Stimulated activated CD4-positive, alpha-beta T cell treated with anti-CD3 and anti-CD28 coated beads, Interleukin-4, amount 100 ng/mL, for 4 hours (primary cell): ENCODE measurements around the gene EIF2D.
"Not testable (repeated sequence)": the region's sequence is repeated elsewhere in the genome, so short reads cannot be mapped to it uniquely, and the experiment has no call there.

ENCODE experiments used
- DNase-seq, 2 experiments: peaks; one replicate each; pipeline ENCODE4 v3.0.0-alpha.2; 2020

The EIF2D gene, protein sequence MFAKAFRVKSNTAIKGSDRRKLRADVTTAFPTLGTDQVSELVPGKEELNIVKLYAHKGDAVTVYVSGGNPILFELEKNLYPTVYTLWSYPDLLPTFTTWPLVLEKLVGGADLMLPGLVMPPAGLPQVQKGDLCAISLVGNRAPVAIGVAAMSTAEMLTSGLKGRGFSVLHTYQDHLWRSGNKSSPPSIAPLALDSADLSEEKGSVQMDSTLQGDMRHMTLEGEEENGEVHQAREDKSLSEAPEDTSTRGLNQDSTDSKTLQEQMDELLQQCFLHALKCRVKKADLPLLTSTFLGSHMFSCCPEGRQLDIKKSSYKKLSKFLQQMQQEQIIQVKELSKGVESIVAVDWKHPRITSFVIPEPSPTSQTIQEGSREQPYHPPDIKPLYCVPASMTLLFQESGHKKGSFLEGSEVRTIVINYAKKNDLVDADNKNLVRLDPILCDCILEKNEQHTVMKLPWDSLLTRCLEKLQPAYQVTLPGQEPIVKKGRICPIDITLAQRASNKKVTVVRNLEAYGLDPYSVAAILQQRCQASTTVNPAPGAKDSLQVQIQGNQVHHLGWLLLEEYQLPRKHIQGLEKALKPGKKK

DNA sequence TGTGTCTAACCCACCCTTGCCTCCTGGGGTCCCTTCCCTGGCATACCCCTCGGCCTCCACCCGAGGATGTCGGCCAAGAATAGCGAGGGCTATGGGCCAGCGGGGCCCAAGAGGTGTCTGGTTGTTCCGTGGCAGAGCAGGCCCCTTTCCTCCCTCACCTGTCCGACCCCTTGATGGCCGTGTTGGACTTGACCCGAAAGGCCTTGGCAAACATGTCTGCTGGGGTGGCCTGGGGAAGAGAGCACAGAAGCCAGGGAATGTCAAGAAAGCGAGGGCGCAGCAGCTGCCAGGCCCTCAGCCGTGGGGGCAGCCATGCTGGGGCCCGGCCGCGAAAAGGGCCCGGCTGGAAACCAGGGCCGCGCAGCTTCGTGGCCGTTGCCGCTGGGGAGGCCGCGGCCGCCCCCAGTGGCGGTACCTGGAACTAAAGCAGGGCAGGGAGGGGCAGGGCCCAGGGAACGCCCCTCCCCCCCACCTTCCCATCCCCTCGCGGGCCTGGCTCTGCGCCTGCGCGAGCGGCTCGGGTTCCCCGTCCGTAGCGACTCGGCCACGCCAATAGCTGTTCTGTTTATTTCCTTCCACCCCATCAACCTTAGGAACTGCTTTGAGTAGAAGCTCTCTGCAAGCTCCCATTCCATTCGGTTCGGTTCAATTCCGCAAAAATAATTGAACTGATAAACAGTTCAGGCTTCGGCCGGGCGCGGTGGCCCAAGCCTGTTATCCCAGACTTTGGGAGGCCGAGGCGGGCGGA is at the start of gene EIF2D:
EIF2D (minus strand) TSS at position 337 of the 748 bp plus-strand sequence; CDS start at position 214, 123 bp downstream.
- peak; percentile 91 to 96 for DNase-seq

DNA sequence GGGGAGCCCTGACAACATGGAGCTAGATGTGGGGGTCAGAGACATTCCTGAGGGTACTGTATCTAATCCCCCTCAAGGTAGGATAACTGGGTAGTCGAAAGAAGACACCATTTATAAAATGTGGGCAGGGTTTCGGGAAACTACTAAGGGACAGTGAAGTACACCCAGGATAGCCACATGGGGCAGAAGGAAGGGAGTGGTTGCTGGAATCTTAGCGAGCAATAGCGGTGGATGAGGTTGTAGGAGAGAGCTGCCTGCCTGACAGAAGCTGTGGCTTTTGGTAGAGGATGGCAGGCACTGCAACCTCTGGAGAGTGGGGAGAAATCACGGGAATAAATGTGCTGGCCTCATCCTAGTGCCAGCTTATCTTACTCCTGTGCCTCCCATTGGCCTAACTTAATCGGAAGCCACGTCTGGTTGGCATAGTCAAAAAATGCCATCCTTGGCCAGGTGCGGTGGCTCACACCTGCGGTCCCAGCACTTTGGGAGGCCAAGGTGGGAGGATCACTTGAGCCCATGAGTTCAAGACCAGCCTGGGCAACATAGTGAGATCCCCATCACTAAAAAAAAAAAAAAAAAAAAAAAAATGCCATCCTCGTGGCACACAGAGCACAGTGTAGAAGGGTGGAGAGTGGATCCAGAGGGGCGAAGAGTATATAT is 49.0 kb upstream of the EIF2D start:
- no peak for DNase-seq

DNA sequence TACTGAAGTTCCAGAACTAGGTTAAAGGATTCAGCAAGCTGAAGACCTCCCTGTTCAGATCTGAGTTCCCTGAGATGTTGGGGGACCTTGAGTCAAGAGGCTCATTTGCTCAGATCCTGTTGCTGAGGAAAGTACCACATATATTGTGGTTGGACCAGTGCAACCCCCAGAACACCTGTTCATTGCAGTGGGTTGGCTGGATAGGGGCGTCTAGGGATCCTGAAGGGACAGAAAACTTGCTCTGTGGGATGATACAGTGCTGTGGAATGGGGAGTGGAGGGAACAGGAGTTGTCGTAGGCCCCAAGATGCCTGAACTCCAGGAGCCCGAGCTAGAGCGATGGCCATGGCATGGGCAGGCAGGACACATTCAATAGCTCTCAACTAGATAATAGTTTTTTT is 47.9 kb upstream of the EIF2D start:
- DNase-seq: no peak

DNA sequence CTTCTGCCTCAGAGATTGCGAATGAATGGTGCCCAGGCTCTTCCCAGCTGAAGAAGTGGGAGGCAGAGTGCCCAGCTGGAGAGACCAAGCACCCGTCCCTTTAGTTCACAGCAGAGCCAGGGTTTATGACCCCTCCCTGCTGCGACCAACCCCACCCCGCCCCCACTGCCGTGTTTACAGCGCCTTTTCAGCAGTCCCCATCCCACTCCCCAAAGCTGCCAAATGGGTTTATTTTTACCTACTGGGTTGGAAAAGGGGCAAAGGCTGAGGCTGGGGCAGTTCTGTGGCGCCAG is 46.7 kb upstream of the EIF2D start:
- no peak for DNase-seq

DNA sequence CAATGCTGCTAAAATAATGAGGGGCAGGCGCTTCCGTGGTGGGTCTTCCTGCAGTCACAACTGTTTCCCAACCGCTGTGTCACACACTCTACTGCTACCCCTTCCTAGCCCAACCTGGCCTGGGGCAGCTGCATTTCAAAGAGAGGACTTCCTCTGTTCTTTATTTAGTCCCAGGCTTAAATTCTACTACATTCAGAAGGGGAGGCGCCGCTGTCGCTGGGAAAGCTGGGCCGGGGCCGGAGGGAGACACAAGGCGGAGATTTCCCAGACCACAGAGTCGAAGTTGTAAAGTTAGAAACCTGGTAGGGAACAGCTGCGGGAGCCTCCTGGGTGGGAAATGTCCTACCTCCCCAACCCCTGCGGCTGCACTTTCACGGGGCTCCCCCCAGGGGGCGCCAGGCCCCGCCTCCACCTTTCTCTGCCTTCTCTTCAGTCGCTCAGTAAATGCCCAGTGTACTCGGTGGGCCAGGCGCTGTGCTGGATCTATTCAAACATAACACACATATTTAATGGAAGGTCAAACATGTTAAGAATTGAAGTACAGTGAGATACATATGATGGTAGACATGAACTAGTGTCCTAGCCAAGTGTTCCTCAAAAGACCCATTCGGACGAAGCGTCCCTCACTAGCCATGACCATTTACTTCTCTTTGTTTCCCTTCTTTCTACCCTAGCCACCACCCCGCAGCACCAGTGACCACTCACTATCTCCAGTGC is 46.2 kb upstream of the EIF2D start:
- peak; percentile 29 to 40 for DNase-seq

DNA sequence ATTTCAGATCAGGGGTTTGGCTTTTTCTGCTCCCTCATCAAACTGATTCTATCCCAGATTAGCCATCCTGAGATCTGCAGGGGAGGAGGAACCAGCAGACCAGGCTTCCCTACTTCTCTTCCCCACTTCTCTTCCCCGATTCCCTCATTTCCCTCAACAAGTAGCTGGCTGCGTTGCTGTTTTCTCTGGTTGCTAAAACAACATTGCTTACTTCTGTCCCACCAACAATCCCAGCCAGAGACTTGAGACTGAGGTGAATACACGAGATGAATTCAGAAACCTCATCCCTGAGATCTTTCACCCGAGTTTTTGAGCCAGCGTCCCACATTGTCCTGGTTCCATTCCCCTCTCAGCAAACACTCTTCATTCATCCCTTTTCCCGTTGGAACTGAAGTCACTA is 45.5 kb upstream of the EIF2D start:
- no peak for DNase-seq

DNA sequence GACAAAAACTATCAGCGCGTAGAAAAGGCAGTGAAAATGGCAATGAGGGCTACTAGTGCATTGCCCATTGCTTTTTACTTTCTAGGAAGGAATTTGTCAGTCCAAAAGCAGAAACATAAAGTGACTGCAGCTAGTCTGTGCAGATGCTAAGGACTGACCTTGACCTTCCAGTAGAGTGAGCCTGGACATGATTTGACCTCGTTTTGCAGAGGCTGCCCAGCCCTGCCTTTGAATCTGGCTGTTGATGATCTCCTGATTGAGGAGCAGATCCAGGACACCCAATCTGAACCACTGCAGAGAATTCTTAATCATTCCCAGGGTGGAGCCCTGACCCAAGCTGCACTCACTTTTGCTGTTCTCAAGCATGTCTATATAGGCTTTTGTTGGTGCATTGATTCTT is 44.7 kb upstream of the EIF2D start:
- DNase-seq: no peak

DNA sequence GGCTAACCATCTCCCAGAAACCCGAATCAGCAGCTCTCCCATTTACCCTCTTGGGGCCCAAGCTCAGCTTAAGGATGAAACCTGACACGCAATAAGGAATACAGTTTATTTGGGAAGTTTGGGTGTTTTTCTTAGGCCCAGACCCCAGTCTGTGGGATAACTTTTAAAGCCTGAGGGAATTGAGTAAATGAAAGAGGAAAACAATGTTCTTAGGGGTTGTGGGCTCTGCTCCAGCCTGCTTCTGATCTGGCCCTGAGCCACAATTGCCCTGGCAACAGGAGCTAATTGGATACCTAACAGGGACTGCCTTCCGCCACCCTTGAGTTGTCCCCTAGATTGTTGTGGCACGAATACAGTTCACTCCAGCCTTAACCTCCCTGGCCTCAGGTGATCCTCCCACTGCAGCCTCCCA is 43.2 kb upstream of the EIF2D start:
- DNase-seq: no peak

DNA sequence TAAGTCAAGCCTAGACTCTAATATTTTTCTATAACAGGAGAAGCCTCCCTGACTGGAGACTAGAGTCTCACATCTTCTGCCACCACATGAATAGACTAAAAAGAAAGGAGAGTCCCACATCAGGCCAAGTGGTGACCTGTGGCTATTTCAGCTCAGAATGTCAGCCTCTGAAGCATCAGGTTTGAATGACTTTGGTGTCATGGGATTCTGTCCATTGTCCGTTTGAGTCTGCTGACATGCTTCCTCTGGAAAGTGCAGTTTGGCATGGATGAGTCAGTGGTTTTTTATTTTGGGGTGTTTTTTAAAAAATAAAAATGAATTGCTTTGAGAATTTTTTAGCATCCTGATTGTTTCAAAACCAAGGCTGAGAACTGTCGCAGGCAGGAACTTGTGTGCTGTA is 42.6 kb upstream of the EIF2D start:
- DNase-seq: no peak

DNA sequence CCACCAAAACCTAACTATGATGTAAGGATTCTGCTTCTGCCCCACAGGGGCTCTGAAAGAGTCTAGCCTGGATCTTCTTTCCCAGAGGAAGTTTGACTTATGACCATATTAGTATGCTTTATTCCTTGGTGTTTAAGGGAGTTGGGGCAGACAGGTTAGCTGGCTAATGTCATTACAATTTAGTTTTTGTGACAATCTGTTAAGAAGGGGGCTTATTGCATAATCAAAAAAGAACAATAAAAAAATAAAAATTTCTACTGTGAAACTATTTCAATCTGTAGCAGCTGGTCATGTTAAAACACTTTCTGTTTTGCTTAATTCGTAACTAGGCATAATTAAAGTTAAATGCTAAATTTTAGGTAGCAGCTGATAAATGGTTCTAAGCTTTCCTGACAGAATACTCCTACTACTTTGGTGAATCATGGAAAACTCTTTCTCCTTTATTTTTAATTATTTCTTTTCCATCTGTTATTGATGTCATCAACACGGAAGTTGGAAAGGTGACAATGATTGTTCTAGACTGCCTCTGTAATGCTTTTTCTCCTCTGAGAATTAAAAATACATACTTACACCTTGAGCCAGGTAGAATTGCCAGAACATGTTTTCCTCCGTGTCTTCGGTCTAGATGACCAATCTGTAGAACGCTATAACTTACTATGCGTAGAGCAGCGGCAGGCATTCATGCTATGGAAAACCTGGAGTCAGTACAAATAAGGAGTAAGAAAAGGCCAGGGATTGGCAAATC is 41.6 kb upstream of the EIF2D start:
- no peak for DNase-seq

DNA sequence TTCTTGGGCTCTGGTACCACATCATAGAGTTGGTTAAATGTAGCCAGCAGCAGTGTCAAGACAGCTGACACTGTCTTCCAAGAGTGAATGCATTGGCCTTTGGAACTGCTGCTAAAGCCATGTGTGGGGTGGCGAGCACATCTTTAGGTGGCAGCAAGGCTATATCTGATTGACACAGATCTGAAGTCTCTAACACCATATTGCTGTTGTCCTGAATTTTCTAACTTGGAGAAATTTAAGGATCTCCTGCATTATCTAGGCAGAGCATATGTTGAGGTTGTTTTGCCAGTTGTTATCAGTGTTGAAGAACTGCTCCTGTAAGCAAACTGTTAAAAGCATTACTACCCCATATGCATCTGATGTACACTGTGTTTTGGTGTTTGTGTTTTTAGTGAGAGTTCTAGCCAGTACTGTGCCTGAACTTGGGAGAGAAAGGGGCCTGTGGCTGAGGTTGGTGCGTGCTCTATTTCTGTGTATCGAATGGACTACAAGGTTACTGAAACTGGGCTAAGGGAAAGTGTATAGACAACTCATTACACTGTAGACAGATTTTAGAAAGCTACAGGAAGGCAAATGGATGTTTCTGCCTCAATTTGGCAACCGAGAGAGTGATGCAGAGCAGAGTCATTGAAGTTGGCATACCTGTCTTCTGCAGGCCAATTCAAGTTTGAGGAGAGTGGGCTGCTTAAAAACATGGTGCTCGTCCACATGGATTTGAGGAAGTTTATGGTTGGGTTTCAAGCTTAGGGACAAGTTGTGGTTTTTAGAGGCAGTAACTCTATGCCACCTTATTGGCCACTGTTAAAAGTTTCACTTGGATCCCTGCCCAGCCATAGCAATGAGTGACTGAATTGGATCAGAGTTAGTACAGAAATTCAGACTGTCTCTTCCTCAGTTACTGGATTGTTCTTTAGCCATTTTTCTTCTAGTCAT is 40.0 kb upstream of the EIF2D start:
- no peak for DNase-seq

DNA sequence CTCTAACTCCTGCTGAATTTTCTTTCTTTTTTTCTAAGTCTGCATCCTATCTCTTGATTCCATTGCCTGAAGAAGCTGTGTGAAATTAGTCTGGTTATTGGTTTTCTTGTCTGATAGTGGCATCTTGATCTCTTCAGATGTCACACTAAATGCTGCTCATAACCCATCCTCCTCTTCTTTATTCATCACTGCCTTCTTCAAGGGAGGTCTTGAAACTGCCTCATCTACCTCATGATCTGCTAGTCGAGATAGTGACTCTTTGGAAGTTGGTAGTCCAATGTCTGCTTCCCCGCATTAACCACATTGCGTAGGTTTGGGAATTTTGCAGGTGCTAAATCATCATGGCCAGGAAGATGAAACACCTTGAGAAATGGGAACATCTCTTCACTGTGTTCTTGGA is 38.7 kb upstream of the EIF2D start:
- DNase-seq: no peak

DNA sequence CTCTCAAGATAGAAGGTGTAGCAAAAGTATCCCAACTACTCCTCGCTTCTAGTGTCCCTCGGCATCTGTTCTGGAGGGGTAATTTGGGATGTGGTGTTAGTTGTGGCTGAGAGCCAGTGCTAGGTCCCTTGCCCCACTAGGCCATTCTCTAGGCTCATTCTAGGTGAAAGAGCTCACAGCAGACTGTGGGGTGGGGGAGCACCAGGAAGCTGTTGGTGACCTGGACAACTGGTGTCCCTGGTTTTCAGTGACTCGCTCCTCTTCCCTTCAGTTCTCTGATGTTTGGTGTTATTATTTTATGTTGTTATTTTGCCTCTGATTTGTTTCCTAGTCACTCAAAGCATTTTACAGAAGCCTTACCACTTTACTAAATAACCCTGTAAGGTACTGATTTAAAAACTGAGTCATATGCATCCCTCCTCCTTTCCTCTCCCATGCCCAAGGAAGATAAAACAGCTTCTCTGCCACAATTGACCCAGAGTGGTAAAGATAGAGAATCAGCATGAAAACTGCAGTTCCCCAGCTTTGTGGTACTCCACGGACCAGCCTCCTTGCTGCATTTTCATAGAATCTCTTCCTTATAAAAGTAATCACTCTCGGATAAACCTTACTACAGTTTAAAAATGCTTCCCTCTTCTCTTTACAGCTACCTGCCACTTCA is 37.1 kb upstream of the EIF2D start:
- no peak for DNase-seq

DNA sequence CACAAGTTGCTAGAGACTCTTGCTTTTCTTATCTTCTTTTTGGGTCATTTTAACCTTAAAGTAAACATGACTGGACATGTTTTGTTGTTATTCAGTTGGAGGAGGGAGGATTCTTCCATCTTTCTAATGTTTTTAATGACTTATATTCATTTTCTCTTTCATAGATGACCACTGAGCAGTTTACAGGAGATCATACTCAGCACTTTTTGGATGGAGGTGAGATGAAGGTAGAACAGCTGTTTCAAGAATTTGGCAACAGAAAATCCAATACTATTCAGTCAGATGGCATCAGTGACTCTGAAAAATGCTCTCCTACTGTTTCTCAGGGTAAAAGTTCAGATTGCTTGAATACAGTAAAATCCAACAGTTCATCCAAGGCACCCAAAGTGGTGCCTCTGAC is 35.0 kb upstream of the EIF2D start:
- DNase-seq: no peak

DNA sequence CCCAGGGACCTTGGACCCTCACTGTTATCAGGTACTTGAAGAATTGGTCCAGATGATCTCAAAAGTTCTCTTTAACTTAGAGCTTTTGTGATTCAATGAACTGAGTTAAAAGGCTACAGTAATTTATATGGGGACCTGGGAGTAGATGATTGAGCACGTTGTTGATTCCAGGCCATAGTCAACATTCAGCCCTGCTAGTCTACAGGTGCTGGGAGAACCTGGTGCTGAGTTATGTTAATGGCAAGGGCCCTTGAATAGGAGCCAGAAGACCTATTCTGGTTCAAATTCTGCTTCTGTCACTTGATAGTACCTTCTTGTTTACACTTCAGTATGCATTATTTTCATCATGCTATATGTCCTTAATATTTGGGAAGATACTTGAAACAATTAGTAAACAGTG is 34.2 kb upstream of the EIF2D start:
- no peak for DNase-seq

DNA sequence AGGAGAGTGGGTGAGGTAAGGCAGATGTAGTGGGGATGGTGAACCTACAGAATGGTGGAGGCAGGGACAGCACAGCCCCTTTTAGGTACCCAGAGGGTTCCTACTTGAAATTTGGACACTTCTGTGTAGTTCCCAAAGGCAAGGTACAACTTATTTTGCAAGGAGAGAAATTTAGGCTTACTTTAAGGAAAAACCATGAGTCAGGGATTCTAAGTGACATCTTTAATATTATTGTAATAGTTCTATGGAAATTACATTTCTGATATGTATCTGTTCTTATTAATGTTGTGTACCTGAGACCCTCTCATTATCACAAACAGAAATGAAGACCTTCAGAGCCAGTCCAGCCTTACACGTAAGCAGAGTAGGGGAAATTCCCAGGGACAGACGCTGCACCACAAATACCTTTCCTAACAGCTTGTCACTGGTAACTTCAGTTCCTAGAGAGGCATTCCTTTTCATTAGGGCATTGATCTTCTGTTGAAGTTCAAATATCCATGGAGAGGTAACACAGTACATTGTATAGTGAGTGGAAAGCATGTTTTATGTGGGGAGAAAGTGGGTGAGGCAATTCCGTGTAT is 30.9 kb upstream of the EIF2D start:
- no peak for DNase-seq

DNA sequence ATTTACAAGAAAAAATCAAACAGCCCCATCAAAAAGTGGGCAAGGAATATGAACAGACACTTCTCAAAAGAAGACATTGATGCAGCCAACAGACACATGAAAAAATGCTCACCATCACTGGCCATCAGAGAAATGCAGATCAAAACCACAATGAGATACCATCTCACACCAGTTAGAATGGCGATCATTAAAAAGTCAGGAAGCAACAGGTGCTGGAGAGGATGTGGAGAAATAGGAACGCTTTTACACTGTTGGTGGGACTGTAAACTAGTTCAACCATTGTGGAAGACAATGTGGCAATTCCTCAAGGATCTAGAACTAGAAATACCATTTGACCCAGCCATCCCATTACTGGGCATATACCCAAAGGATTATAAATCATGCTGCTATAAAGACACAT is 29.8 kb upstream of the EIF2D start:
- not testable (repeated sequence) for DNase-seq

DNA sequence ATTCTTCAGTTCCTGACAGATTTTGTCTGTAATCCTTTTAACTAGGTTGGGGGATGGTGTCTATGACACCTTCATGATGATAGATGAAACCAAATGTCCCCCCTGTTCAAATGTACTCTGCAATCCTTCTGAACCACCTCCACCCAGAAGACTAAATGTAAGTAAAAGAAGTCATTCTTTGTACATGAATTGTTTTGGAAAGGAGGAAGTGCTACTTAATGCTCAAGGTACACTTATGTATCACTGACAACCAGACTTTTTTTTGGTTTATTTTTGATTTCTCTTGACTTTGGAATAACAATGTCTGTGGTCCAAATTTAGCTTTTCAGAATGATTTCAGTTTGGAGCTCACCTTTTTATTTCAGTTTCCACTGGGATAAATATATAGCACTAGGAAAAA is 25.3 kb upstream of the EIF2D start:
- no peak for DNase-seq

DNA sequence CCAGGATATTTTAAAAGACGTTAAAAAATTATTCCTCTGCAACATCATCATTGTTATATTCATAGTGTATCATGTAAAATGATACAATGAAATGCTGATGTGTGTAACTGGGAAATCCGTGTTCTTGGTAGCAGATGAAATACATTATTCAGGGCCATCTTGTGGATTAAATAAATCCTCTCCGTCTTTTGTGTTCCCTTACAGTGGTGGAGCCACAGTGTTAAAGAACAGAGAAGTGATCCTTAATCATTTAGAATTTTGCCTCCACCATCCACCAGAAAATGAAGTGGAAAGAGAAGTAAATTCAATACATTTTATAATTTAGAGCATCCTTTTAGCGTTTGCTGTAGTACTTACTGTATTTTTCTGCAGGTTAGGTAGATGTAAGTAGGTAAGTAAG is 24.4 kb upstream of the EIF2D start:
- DNase-seq: no peak

DNA sequence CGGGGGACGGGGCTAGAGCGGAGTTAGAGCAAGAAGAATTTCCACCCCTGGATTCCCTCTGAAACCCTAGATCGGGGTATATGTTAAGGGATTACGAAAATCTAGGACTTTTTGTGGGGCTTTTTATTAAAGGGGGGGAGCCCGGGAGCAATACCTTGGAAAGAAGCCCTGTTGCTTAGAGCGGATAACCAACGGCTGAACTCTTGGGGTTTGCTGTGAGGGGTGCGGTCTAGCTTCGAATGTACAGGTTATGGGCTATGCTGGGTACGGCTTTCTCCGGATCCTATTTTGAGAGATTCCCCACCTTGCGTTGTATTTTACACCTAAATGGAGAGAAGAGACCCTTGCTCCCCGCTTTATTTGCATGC is 23.7 kb upstream of the EIF2D start:
- no peak for DNase-seq
